D721Med (cell line): Measurements from ENCODE around the gene ELOVL5.
A peak's percentile ranks its signal among the peaks of the same experiment; 100 is the strongest.

Experiments used
- DNase-seq: peaks from one replicate; pipeline ENCODE4 v3.0.0; 2011; ENCODE audit warnings: low spot score; ENCODE audit not compliant: insufficient read length
- FAIRE-seq: peaks from 2 replicates; lab custom pipeline; 2011; peaks lifted over from hg19 to GRCh38; lab: Jason Lieb, UNC
- CTCF ChIP-seq: IDR thresholded peaks from 2 replicates; pipeline ENCODE4 v1.5.1; 2012; ENCODE audit warnings: mild to moderate bottlenecking, control low read depth; ENCODE audit not compliant: insufficient read depth; ENCODE audit errors: missing control alignments

Gene ELOVL5

GRCh38 chr6:53297004-53297403 is 51.7 kb downstream of the ELOVL5 start:
- no peak for TF ChIP-seq CTCF
- no peak for FAIRE-seq
- no peak for DNase-seq

DNA sequence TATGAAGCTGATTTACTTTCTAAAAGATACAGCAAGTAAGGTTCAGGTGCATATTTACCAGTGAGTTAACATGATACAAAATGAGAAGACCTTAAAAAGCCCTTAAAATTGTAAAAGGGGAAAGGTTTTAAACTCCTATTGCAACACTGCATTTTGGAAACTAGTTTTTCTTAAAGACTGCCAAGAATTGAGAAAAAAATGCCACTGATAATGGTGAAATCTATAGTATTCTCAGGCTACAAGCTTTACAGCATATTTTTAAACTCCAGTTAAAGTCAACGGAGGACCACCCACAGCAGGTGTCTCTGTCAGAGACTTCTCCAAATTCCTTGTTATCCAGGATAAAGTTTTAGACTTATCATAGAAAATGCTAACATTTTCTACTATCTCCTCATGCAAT is 53.6 kb downstream of the ELOVL5 start:
- TF ChIP-seq CTCF: no peak
- DNase-seq (no peak), FAIRE-seq (no peak)

- no peak for FAIRE-seq
- no peak for DNase-seq
- no peak for TF ChIP-seq CTCF
Observed at GRCh38 chr6:53294611-53295010, 54.1 kb downstream of the ELOVL5 start.

GRCh38 chr6:53294095-53294494 is 54.7 kb downstream of the ELOVL5 start:
- peak; percentile 40 for TF ChIP-seq CTCF
- FAIRE-seq: no peak
- no peak for DNase-seq

GRCh38 chr6:53293691-53294090 is 55.1 kb downstream of the ELOVL5 start:
- DNase-seq: no peak
- FAIRE-seq: no peak
- TF ChIP-seq CTCF: no peak

GRCh38 chr6:53290537-53291510 is 57.9 kb downstream of the ELOVL5 start:
- TF ChIP-seq CTCF: no peak
- DNase-seq (no peak), FAIRE-seq (no peak)
